GM13976 (cell line): ENCODE data around the gene SOX14.

Experiments
- DNase-seq: peaks from one replicate; pipeline ENCODE4 v3.0.0; 2012; ENCODE audit warnings: low spot score
- in situ Hi-C: fragments of 300-500 bp; cut with MboI; formaldehyde crosslinking; loops from one replicate; pipeline ENCODE4 v1.12.0; 2022; ENCODE audit warnings: low sequenced_read_pairs, mixed read lengths, inconsistent platforms; ENCODE audit not compliant: unreplicated experiment
- TF ChIP-seq, protein P1 (sequence below): IDR thresholded peaks from 2 replicates; pipeline ENCODE4 v1.5.1; 2012; ENCODE audit warnings: borderline replicate concordance, mild to moderate bottlenecking; ENCODE audit not compliant: insufficient read depth; ENCODE audit errors: extremely low read depth, missing control alignments, control extremely low read depth

SOX14 gene

DNA sequence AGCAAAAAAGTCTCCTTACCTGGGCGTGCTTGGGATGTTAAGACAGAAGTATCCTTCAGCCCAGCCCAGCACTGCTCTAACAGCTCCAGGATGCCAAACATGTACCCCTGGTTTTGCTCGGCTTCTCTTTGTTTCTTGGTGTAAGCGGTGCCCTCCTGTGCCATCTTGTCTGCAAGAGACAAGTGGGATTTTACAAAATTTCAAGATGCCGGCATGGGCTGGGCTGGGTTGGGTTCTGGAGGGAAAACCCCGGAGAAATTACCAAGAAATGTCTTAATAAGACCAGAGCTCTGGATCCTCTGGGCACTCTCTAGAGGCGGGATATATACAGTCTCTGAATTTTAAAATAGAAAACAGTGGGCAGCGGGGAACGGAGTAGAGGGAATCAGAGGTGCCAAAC, 4.6 kb upstream of the SOX14 start:
- no peak for DNase-seq
- in situ Hi-C loops, result no loop called here

GRCh38 chr3:137760341-137761098, 3.6 kb upstream of the SOX14 start:
- in situ Hi-C loops, result no loop called here
- TF ChIP-seq, protein P1, sequence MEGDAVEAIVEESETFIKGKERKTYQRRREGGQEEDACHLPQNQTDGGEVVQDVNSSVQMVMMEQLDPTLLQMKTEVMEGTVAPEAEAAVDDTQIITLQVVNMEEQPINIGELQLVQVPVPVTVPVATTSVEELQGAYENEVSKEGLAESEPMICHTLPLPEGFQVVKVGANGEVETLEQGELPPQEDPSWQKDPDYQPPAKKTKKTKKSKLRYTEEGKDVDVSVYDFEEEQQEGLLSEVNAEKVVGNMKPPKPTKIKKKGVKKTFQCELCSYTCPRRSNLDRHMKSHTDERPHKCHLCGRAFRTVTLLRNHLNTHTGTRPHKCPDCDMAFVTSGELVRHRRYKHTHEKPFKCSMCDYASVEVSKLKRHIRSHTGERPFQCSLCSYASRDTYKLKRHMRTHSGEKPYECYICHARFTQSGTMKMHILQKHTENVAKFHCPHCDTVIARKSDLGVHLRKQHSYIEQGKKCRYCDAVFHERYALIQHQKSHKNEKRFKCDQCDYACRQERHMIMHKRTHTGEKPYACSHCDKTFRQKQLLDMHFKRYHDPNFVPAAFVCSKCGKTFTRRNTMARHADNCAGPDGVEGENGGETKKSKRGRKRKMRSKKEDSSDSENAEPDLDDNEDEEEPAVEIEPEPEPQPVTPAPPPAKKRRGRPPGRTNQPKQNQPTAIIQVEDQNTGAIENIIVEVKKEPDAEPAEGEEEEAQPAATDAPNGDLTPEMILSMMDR, result no peak
- no peak for DNase-seq

More for the DNA sequence above, 4.6 kb upstream of the SOX14 start:
- TF ChIP-seq, protein P1, result no peak

GRCh38 chr3:137761099-137761562, 3.0 kb upstream of the SOX14 start:
- DNase-seq, result peak; percentile 16
- TF ChIP-seq, protein P1, result no peak
- in situ Hi-C loops, result no loop called here

GRCh38 chr3:137761563-137762503, 2.3 kb upstream of the SOX14 start:
- TF ChIP-seq, protein P1, result no peak
- DNase-seq, result peak; percentile 7
- in situ Hi-C loops, result no loop called here

DNA sequence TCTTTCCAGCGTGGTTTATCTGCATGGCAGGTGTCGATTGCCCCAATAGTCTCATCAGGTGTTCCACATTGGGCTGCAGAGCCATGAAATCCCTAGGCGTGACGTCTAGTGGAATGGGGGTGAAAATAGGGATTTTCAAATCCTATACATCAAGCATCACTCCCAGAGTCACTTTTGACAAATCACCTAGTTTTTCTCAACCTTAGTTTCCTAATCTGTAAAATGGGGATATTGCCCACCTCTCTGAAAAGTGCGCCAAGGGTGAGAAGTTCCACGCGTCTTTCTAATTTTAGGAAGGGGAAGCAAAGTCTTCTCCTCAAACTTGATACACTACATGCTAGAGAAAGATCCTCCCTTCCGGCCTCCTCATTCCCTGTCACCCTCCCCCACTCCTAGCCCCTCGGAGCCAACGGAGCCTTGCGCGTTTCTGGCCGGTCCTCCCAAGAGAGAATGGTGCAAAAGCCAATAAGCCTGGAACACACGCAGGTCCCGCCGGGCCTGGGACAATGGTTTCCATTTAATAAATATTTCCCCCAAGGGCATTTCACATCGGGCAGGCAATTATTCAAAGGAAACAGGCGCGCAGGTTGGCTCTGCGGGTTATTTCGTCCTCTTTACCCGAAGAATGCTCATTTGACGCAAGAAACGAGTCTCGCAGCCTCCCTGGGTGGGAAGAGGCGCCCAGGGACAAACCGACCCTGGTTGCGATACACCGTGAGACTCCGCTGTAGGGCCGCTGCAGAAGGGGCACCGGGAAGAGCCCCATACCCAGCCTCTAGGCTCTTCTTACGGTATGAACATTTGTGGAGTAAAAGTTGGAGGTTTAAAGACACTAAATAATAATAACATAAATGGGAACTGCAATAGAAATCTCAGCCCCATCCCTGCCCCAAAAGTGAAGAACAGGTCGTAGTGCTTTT, 1.2 kb upstream of the SOX14 start:
- TF ChIP-seq, protein P1, result no peak
- peak; percentile 12 for DNase-seq
- in situ Hi-C loops, result no loop called here

GRCh38 chr3:137763594-137763938, 549 bp upstream of the SOX14 start:
- DNase-seq, result peak; percentile 26
- TF ChIP-seq, protein P1, result no peak
- in situ Hi-C loops, result no loop called here
